Stimulated activated CD8-positive, alpha-beta memory T cell treated with anti-CD3 and anti-CD28 coated beads, Interleukin-12 subunit alpha, Interleukin-12 subunit beta, amount 100 ng/mL, for 4 hours (primary cell): ENCODE results near the gene NFKB2.

ENCODE experiments used
- DNase-seq: peaks from one replicate; pipeline ENCODE4 v3.0.0-alpha.2; 2020; ENCODE audit warnings: low read depth

Gene NFKB2

DNA sequence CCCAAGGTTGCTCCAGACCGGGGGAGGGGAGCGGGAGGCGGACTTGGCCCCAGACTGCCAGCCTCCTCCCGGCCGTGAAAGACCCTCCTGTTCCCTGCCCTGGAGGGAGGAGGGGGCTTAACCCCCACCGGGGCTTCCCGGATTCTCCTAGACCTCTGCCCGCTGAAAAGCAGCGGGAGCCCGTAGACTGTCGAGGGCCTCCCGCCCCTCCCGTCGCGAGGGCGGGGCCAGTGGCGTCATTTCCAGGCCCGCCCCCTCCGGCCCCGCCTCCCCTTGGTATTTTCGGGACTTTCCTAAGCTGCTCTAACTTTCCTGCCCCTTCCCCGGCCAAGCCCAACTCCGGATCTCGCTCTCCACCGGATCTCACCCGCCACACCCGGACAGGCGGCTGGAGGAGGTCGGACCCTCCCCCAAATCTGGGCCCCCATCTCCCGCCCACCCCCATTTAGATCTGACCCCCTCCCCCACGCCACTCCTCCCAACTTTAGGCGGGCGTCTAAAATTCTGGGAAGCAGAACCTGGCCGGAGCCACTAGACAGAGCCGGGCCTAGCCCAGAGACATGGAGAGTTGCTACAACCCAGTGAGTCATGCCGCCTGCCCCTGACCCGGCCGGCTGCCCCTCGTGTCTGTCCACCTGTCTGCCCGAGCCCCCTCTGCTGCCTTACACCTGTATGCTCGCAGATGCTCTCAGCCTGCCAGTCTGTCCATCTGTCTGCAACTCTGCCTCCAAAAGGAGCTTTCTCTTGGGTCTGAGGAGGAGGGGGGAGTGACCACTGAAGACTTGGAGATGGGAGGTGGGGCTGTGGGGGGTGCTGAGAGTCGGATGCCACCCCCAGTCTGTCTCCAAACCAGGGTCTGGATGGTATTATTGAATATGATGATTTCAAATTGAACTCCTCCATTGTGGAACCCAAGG lies at the start of gene NFKB2:
TSS of gene NFKB2 (plus strand) at position 306 of the 917 bp plus-strand sequence. CDS start at position 561, 255 bp downstream.
- peak; percentile 89 for DNase-seq

DNA sequence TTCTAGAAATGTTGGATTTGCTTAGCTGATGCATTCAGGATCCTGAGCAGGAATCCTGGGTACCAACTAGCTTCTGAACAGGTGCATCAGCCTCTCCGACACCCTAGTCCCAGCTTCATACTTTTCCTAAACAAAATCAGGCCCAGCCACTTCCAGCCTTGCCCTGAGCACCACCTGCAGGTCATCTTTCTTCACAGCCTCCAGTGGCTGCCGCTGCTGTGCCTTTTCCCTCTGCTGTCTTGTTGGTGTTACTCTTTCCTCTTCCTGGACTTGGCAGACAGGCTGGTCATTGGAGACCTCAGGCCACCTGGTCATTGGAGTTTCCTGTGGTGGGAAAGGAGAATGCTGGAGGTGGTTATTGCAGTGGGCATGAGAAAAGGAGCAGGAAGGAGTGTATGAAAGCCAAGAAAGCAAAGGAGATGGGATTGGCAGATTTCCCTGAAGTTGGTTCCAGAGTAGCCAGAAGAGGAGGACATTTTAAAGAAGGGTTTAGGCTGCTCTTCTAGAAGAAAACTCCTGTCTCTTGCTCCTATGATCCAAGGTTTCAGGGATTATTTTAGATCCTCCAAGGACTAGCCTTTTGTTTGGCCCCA lies 48.2 kb upstream of the NFKB2 start:
- no peak for DNase-seq

DNA sequence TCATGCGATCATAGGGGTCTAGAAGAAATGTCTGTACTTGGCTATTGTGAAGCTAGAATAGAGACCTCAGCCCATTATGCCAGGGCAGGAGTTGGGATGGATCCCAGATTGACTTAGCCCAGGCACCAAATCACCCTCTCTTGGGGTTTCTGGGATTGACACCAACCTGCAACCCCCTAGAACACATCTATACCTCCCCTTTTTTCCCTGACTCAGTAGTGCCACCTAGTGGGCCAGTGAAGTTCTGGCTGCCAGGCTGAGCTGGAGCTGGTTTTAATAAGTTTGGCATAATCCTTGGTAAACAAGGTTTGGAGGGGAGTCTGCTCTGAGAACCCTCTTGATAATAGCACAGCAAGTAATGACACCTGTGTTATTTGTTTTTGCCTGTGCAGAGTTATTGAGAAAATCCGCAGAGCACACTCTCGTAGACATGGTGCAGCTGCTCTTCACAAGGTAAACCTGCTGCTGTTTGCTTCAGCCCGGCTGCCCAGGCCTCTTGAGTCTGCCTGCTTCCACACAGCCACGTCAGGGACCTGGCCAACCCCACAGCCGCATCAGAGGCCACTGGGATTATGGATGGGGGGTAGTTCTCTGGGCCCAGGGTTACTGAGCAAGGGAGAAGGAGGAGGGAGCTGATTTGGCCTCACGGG lies 43.3 kb upstream of the NFKB2 start:
- peak; percentile 31 for DNase-seq

GRCh38 chr10:102354451-102354850 lies 41.1 kb upstream of the NFKB2 start:
- DNase-seq: no peak

DNA sequence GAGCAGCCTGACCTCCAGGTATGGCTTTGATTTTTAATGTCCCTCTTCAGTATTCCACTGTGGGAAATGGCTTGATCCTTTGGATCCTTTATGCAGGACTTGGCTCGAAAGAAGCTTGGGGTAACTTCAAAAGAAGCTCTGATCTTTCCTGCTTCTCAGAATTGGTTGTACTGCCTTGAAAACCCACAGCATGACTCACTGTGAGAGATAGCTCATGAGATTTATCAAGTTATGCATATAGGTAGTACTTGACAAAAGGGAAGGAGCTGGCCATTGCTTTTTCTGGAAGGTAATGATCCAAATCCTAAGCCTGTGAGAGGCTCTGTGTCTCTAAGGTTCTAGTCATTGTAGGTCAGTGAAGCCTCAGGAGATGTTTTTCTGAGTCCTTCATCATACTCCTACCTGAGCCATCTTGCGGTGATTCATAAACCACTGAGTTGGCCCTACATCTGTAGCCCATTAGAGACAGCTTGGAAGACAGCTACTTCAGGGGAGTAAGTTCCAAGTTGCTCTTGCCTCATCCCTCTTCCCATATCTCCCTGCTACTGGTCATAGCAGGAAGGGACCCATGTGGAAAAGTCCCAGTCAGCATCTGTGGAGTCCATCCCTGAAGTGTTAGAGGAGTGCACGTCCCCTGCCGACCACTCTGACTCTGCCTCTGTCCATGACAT lies 36.7 kb upstream of the NFKB2 start:
- DNase-seq: no peak

DNA sequence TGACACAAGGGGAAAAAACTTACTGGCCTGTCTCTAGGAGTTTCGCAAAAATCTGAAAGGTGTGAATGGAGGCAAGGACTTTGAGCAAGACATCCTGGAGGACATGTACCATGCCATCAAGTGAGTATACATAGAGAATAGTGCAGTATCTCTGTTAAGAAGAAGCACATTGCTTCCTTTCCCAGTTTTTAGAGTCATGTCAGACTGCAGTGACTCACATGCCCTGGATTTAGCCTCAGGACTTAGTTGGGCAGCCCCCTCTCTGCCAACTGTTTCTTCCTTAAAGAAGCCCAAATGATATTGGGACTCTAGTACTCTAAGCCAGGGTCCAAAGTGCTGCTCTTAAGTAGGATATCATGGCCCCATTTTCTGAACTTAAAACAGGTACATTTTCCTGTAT lies 28.1 kb upstream of the NFKB2 start:
- DNase-seq: no peak

DNA sequence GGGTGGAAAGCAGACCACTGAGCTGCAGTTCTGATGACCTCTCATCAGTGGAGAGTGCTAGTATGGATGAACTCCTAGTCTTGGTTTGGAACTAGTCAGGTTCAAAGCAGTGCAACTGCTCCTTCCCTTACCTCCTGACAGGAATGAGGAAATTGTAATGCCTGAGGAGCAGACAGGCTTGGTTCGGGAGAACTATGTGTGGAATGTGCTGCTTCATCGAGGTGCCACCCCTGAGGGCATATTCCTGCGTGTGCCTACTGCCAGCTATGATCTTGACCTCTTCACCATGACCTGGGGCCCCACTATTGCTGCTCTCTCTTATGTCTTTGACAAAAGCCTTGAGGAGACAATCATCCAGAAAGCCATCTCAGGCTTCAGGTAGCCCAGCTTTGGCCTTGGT lies 27.4 kb upstream of the NFKB2 start:
- no peak for DNase-seq

GRCh38 chr10:102371295-102371694 lies 24.2 kb upstream of the NFKB2 start:
- no peak for DNase-seq

DNA sequence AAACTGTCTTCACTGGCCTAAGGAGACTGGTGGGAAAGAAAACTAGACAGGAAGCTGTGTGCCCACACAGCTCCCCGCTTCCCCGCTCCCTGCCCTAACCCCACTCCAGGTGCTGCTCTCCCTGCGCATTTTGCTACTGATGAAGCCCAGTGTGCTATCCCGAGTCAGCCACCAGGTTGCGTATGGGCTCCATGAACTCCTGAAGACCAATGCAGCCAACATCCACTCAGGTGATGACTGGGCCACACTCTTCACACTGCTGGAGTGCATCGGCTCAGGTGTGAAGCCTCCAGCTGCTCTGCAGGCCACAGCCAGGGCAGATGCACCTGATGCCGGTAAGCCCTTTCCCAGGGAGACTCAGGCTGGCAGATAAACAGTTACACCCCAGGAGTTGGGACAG lies 20.3 kb upstream of the NFKB2 start:
- DNase-seq: no peak

DNA sequence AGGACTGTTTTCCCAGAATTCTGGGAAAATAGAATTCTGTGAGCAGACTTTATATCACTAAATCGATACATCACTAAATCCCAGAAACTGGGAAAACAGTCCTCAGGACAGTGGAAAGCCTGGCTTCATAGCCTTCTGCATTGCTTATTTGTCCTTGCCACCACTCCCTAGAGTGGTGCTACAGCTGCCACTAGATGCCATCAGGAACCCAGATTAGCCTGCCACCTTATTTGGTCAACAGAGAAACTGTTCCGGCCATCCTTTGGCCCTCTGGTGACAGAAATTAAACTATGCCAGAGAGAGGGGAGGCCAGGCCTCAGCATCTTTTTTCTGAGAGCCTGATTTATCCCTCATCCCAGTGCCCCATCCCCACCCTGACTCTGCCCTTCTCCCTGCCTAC lies 19.6 kb upstream of the NFKB2 start:
- no peak for DNase-seq

DNA sequence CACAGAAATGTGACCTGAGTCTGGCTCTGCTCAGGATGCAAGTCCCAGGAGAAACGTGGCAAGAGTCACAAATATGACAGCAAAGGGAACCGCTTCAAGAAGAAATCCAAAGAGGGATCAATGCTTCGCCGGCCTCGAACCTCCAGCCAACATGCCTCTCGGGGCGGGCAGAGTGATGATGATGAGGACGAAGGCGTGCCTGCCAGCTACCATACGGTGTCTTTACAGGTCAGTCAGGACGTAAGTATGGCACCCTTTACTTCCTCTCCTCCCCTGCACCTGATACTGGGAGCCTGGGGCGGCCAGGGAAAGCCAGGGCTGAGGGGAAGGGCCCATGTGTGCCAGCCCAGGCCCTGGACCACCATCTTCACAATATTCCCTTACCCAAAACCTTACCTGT lies 18.6 kb upstream of the NFKB2 start:
- no peak for DNase-seq

- DNase-seq: no peak
These were observed 16.1 kb upstream of the NFKB2 start for GRCh38 chr10:102379383-102379782.

DNA sequence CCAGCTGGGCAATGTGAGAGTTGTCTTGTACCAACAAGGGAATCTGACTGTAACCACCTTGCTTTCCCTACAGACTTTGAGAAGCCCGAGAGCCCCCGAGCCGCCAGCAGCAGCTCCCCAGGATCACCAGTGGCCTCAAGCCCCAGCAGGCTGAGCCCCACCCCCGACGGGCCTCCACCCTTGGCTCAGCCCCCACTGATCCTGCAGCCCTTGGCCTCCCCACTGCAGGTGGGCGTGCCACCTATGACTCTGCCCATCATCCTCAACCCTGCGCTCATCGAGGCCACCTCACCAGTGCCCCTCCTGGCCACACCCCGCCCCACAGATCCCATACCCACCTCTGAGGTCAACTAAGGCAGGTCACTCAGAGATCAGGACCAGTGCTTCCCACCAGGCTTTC lies 13.5 kb upstream of the NFKB2 start:
- DNase-seq: no peak

- DNase-seq: no peak
These were observed 12.6 kb upstream of the NFKB2 start for GRCh38 chr10:102382871-102383270.

GRCh38 chr10:102384053-102384452 lies 11.5 kb upstream of the NFKB2 start:
- no peak for DNase-seq

DNA sequence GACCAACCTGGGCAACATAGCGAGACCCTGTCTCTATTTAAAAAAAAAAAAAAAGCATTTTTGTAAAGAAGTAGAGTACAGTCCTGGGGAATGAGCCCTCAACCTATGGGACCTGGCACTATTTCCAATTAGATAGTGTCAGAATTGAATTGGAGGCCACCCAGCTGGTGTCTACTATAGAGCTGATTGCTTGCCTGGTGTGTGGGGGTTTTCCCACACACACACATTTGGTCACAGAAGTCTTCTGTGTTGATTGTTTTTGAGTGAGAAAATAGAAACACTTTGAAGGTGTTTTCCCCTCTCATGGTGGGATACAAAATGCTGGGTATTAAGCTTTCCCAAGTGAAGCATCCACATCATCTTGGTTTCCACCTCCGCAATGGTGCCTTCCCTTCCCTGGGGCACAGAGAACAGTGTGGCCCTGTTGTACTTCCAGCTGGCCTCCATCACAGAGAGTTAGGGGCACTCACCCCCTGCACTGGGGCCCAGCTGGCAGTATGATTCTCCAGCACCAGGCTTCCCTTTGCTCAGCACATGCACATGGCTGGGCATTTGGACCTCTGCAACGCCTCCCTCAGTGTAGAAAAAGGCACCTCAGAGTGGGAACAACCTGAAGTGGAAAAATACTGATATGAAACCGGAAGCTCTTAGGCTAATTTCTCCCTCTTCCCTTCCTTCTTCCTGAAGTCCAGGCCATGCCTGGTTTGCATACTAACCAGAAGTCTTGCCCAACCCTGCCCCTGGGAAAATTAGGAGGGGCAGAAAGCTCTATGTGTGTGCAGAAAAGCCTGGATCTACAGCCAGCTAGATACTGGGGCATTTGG lies 10.7 kb upstream of the NFKB2 start:
- no peak for DNase-seq

DNA sequence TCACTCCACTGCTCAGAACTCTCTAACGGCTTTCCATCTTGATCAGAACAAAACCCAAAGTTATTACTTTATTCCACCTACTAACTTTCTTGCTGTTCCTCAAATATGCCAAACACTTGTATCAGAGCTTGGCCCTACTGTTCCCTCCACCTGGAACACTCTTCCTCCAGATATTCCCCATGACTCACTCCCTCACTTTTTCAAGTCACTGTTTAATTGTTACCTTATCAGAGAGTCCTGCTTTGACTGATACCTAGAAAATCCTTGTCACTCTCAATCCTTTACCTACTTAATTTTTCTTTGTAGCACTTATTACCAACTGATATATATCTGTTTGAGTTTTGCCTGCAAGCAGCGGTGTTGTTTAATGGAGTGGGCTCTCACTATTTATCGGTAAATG lies 5.6 kb upstream of the NFKB2 start:
- DNase-seq: no peak

GRCh38 chr10:102392306-102392705 lies 3.2 kb upstream of the NFKB2 start:
- DNase-seq: no peak

DNA sequence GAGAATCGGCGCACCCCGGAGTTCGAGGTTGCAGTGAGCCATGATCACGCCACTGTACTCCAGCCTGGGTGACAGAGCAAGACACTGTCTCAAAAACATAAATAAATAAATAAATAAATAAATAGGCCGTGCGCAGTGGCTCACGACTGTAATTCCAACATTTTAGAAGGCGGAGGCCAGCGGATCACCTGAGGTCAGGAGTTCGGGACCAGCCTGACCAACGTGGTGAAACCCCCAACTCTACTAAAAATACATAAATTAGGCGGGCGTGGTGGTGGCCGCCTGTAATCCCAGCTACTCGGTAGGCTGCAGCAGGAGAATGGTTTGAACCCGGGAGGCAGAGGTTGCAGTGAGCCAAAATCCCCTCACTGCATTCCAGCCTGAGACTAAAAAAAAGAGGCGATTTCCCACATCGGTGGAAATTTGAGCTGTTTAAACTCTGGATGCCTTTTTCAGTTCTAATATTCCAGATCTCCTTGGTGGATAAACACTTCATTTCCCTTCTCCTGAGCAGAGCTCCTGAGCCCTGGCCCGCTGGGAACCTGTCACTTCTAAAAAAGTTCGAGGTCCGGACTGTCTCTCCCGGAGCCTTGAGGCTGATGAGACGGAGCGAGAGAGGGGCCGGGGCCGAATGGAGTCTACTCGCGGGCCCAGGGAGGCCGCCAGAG lies 2.0 kb upstream of the NFKB2 start:
- no peak for DNase-seq

GRCh38 chr10:102394079-102394800 lies 1.3 kb upstream of the NFKB2 start:
- peak; percentile 99 for DNase-seq
